ENCODE measurements around the gene AEN. TPM values are rescaled to one million over a fixed set of nuclear protein-coding genes. Genes with fewer than 3 reads are reported as not detected.
A peak's percentile ranks its signal among the peaks of the same experiment; 100 is the strongest.

Gene AEN
- total RNA-seq, 1 donor: 81.6 TPM

- no peak for TF ChIP-seq CTCF (IDR thresholded peaks at IDR 0.05; ENCODE audit: insufficient read depth, low read depth, low read length)
- no peak overlapping the region for H3K4me3 ChIP-seq (ENCODE audit: low read depth, low read length)
- no peak for DNase-seq (ENCODE audit: low read depth)
These were observed 24.3 kb downstream of the AEN start for GRCh38 chr15:88645171-88646087.

DNA sequence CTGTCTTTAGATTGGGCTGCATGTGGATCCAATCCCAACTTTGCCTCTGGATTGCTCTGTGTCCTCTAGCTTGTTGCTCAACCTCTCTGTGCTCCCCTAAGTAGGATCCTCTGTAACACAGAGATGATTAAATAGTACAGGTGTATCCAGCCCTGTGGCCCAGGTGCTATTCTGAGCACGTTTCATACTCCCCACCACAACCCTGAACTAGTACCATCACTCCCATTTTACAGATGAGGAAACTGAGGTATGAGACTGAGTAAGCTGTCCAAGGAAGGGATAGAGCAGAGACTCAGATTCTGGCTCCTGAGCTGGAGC, 24.9 kb downstream of the AEN start:
- no peak for DNase-seq (ENCODE audit: low read depth)
- TF ChIP-seq CTCF (IDR thresholded peaks at IDR 0.05; ENCODE audit: insufficient read depth, low read depth, low read length): no peak
- H3K4me3 ChIP-seq (ENCODE audit: low read depth, low read length): no peak overlapping the region

DNA sequence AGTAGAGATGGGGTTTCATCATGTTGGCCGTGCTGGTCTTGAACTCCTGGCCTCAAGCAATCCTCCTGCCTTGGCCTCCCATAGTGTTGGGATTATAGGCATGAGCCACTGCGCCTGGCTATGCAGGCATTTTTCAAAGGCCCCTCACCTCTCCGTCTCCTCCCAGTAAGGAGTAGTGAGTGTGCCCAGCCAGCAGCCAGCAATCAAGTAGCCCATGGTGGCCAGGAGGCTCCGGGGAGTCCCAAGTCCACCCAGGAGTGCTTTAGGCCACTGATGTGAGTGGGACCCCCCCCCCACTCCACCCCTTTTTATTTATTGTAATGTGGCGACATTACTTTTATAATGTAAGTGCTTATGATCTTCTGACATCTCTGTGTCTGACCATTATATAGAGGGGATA, 25.8 kb downstream of the AEN start:
- no peak for TF ChIP-seq CTCF (IDR thresholded peaks at IDR 0.05; ENCODE audit: insufficient read depth, low read depth, low read length)

GRCh38 chr15:88647351-88648105, 26.4 kb downstream of the AEN start:
- no peak for DNase-seq (ENCODE audit: low read depth)
- no peak for TF ChIP-seq CTCF (IDR thresholded peaks at IDR 0.05; ENCODE audit: insufficient read depth, low read depth, low read length)
- H3K4me3 ChIP-seq (ENCODE audit: low read depth, low read length): no peak overlapping the region

More for the DNA sequence above, 25.8 kb downstream of the AEN start:
- no peak for DNase-seq (ENCODE audit: low read depth)
- H3K4me3 ChIP-seq (ENCODE audit: low read depth, low read length): no peak overlapping the region

DNA sequence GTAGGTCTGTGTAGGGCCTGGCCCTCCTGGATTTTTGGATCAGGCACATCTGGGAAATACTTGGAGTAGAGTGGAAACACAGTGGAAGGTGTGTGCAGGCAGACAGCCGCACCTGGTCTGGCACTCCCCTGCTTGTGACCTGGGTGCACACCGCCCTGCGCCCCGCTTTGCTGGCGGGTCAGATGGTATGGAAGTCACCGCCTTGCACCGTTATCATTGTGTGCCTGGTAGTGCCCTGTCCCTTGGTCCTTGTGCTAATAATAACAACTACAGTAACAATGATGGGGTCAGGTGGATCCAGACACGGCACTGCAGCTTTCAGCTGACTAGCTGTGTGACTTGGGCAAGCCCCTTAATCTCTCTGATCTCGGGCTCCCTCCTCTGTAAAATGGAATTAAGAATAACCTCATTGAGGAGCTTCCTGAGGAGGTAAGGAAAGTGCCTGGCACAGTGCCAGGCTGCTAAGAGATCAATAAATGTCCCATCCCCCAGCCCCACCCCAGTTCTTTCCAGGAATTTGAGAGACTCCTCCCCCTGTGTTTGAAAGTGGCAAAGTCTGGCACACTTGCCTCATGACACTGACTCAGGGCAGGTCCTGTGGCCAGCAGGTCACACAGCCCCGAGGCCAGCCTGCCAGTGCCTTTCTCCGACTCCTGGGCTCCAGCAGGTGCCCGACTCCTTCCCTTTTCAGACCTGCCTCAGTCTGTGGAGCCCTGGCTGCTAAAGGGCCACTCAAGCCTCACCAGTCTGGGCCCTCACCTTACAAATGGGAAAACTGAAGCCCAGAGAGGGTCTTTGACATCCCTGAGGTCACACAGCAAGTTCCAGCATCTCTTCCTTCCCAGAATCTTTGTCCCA, 27.4 kb downstream of the AEN start:
- no peak overlapping the region for H3K4me3 ChIP-seq (ENCODE audit: low read depth, low read length)
- no peak for TF ChIP-seq CTCF (IDR thresholded peaks at IDR 0.05; ENCODE audit: insufficient read depth, low read depth, low read length)
- DNase-seq (ENCODE audit: low read depth): no peak

- peak; percentile 64 for DNase-seq (ENCODE audit: low read depth)
- no peak overlapping the region for H3K4me3 ChIP-seq (ENCODE audit: low read depth, low read length)
- no peak for TF ChIP-seq CTCF (IDR thresholded peaks at IDR 0.05; ENCODE audit: insufficient read depth, low read depth, low read length)
These were observed 28.2 kb downstream of the AEN start for GRCh38 chr15:88649286-88649733.

All from fibroblast of villous mesenchyme (primary cell).